ENCODE results near the gene UPP1.

- TF ChIP-seq EZH2 (IDR thresholded peaks at IDR 0.05; ENCODE audit: low read depth) (no peak), CTCF (conservative IDR thresholded peaks at IDR 0.05) (no peak)
Measured at GRCh38 chr7:48042216-48042615, 46.8 kb upstream of the UPP1 start.
